ENCODE measurements around the gene NRCAM.

NRCAM gene

GRCh38 chr7:108287857-108288256 lies 168.4 kb downstream of the NRCAM start:
- Histone ChIP-seq H3K36me3 (no peaks in the 10 kb centered on the region), H3K9me3 (no peaks in the 10 kb centered on the region), H3K4me3 (ENCODE audit: low read depth, low read length) (no peak overlapping the region), H3K27me3 (no peaks in the 10 kb centered on the region), H3K4me1 (peaks cover 48% of the 10 kb centered on the region)
- DNase-seq, result no peak
- TF ChIP-seq CTCF (IDR thresholded peaks at IDR 0.05; ENCODE audit: low read depth, low read length), result no peak

- no peak for DNase-seq
- no peak for TF ChIP-seq CTCF (IDR thresholded peaks at IDR 0.05; ENCODE audit: low read depth, low read length)
These were observed 169.8 kb downstream of the NRCAM start for GRCh38 chr7:108286290-108286904.

GRCh38 chr7:108285778-108286177 lies 170.5 kb downstream of the NRCAM start:
- H3K9me3 ChIP-seq, result no peaks in the 10 kb centered on the region
- no peaks in the 10 kb centered on the region for H3K36me3 ChIP-seq
- H3K4me3 ChIP-seq (ENCODE audit: low read depth, low read length), result no peak overlapping the region
- H3K27me3 ChIP-seq, result no peaks in the 10 kb centered on the region
- DNase-seq, result no peak
- no peak for TF ChIP-seq CTCF (IDR thresholded peaks at IDR 0.05; ENCODE audit: low read depth, low read length)
- peaks cover 55% of the 10 kb centered on the region for H3K4me1 ChIP-seq

More at GRCh38 chr7:108286290-108286904, 169.8 kb downstream of the NRCAM start:
- Histone ChIP-seq H3K4me1 (peaks cover 51% of the 10 kb centered on the region), H3K9me3 (no peaks in the 10 kb centered on the region), H3K27me3 (no peaks in the 10 kb centered on the region), H3K4me3 (ENCODE audit: low read depth, low read length) (no peak overlapping the region), H3K36me3 (no peaks in the 10 kb centered on the region)

- TF ChIP-seq CTCF (IDR thresholded peaks at IDR 0.05; ENCODE audit: low read depth, low read length), result no peak
- peaks cover 54% of the 10 kb centered on the region for H3K4me1 ChIP-seq
- H3K4me3 ChIP-seq (ENCODE audit: low read depth, low read length), result no peak overlapping the region
- no peak for DNase-seq
- H3K36me3 ChIP-seq, result no peaks in the 10 kb centered on the region
- H3K9me3 ChIP-seq, result no peaks in the 10 kb centered on the region
- H3K27me3 ChIP-seq, result no peaks in the 10 kb centered on the region
These were observed 171.2 kb downstream of the NRCAM start for GRCh38 chr7:108285003-108285368.

GRCh38 chr7:108284349-108285002 lies 171.8 kb downstream of the NRCAM start:
- Histone ChIP-seq H3K36me3 (no peaks in the 10 kb centered on the region), H3K27me3 (no peaks in the 10 kb centered on the region), H3K4me1 (peaks cover 51% of the 10 kb centered on the region), H3K4me3 (ENCODE audit: low read depth, low read length) (no peak overlapping the region), H3K9me3 (no peaks in the 10 kb centered on the region)
- no peak for TF ChIP-seq CTCF (IDR thresholded peaks at IDR 0.05; ENCODE audit: low read depth, low read length)
- no peak for DNase-seq

GRCh38 chr7:108283252-108283651 lies 173.0 kb downstream of the NRCAM start:
- no peak for DNase-seq
- H3K4me3 ChIP-seq (ENCODE audit: low read depth, low read length), result no peak overlapping the region
- peaks cover 47% of the 10 kb centered on the region for H3K4me1 ChIP-seq
- H3K36me3 ChIP-seq, result peaks cover 5% of the 10 kb centered on the region
- TF ChIP-seq CTCF (IDR thresholded peaks at IDR 0.05; ENCODE audit: low read depth, low read length), result no peak
- no peaks in the 10 kb centered on the region for H3K27me3 ChIP-seq
- H3K9me3 ChIP-seq, result peaks cover 2% of the 10 kb centered on the region; the same call in 1 of the 2 replicates

Measured in BE2C (cell line).